Measurements from ENCODE around the gene INVS.
"Not testable (repeated sequence)": the region's sequence is repeated elsewhere in the genome, so short reads cannot be mapped to it uniquely, and the experiment has no call there.

INVS gene

GRCh38 chr9:100125236-100125635 lies 26.2 kb downstream of the INVS start:
- no peak for DNase-seq

GRCh38 chr9:100125910-100126309 lies 26.9 kb downstream of the INVS start:
- no peak for DNase-seq

GRCh38 chr9:100126423-100126822 lies 27.4 kb downstream of the INVS start:
- no peak for DNase-seq

GRCh38 chr9:100129772-100130171 lies 30.7 kb downstream of the INVS start:
- no peak for DNase-seq

GRCh38 chr9:100131216-100131615 lies 32.2 kb downstream of the INVS start:
- DNase-seq: no peak

GRCh38 chr9:100131875-100132430 lies 32.9 kb downstream of the INVS start:
- DNase-seq: no peak

- no peak for DNase-seq
Observed at GRCh38 chr9:100134731-100135130, 35.7 kb downstream of the INVS start.

GRCh38 chr9:100136799-100137198 lies 37.8 kb downstream of the INVS start:
- not testable (repeated sequence) for DNase-seq

GRCh38 chr9:100140303-100140702 lies 41.3 kb downstream of the INVS start:
- DNase-seq: not testable (repeated sequence)

- not testable (repeated sequence) for DNase-seq
Observed at GRCh38 chr9:100141862-100142261, 42.8 kb downstream of the INVS start.

- not testable (repeated sequence) for DNase-seq
Observed at GRCh38 chr9:100145167-100145934, 46.3 kb downstream of the INVS start.

GRCh38 chr9:100145976-100146375 lies 46.9 kb downstream of the INVS start:
- DNase-seq: not testable (repeated sequence)

GRCh38 chr9:100150214-100150613 lies 51.2 kb downstream of the INVS start:
- no peak for DNase-seq

GRCh38 chr9:100160021-100160420 lies 61.0 kb downstream of the INVS start:
- no peak for DNase-seq

- DNase-seq: no peak
Observed at GRCh38 chr9:100167176-100167575, 68.1 kb downstream of the INVS start.

- no peak for DNase-seq
Observed at GRCh38 chr9:100167915-100168654, 69.0 kb downstream of the INVS start.

- DNase-seq: no peak
Observed at GRCh38 chr9:100170085-100170484, 71.0 kb downstream of the INVS start.

GRCh38 chr9:100170556-100170955 lies 71.5 kb downstream of the INVS start:
- no peak for DNase-seq

GRCh38 chr9:100186356-100186755 lies 87.3 kb downstream of the INVS start:
- DNase-seq: no peak

GRCh38 chr9:100190339-100190738 lies 91.3 kb downstream of the INVS start:
- DNase-seq: no peak

GRCh38 chr9:100191264-100191663 lies 92.2 kb downstream of the INVS start:
- no peak for DNase-seq

GRCh38 chr9:100193078-100193477 lies 94.0 kb downstream of the INVS start:
- no peak for DNase-seq

GRCh38 chr9:100196215-100196614 lies 97.2 kb downstream of the INVS start:
- no peak for DNase-seq

GRCh38 chr9:100196828-100197227 lies 97.8 kb downstream of the INVS start:
- no peak for DNase-seq

All from stimulated activated CD8-positive, alpha-beta memory T cell treated with anti-CD3 and anti-CD28 coated beads, Interleukin-4, amount 100 ng/mL, for 48 hours (primary cell).